Measurements from ENCODE around the gene TTLL10.

The TTLL10 gene

GRCh38 chr1:1208713-1209433 lies 35.2 kb downstream of the TTLL10 start:
- H3K9me3 Mint-ChIP-seq = no peaks in the 10 kb centered on the region
- peak; percentile 25 for ATAC-seq (replicated peaks)
- H3K27ac Mint-ChIP-seq = peak overlapping the region; percentile 90 to 96
- DNase-seq = peak in 2 of 3 experiments; percentile 44 to 48
- peaks cover 29% of the 10 kb centered on the region for H3K36me3 Mint-ChIP-seq (ENCODE audit: insufficient read depth)
- no peaks in the 10 kb centered on the region for H3K27me3 Mint-ChIP-seq
- H3K4me3 Mint-ChIP-seq = peak overlapping the region; percentile 82 to 86
- H3K4me1 Mint-ChIP-seq (ENCODE audit: low read depth in 2 of 2) = peaks cover 14 to 24% of the 10 kb centered on the region in 2 donors

- Mint-ChIP-seq H3K4me3 (peak overlapping the region; percentile 82 to 86), H3K36me3 (ENCODE audit: insufficient read depth) (peaks cover 35% of the 10 kb centered on the region), H3K27ac (peak overlapping the region in 1 of 2 donors; percentile 74), H3K4me1 (ENCODE audit: low read depth in 2 of 2) (peaks cover 21 to 28% of the 10 kb centered on the region in 2 donors), H3K27me3 (no peaks in the 10 kb centered on the region), H3K9me3 (no peaks in the 10 kb centered on the region)
- DNase-seq (no peak), ATAC-seq (replicated peaks) (no peak)
These were observed 37.3 kb downstream of the TTLL10 start for GRCh38 chr1:1210726-1211540.

GRCh38 chr1:1211541-1212441 lies 38.1 kb downstream of the TTLL10 start:
- peak overlapping the region; percentile 57 to 86 for H3K4me3 Mint-ChIP-seq
- DNase-seq = no peak
- H3K36me3 Mint-ChIP-seq (ENCODE audit: insufficient read depth) = peaks cover 39% of the 10 kb centered on the region
- ATAC-seq (replicated peaks) = no peak
- no peaks in the 10 kb centered on the region for H3K9me3 Mint-ChIP-seq
- H3K27ac Mint-ChIP-seq = peak overlapping the region; percentile 16 to 69
- peaks cover 27 to 32% of the 10 kb centered on the region in 2 donors for H3K4me1 Mint-ChIP-seq (ENCODE audit: low read depth in 2 of 2)
- H3K27me3 Mint-ChIP-seq = no peaks in the 10 kb centered on the region

- peak; percentile 60 for ATAC-seq (replicated peaks)
- no peaks in the 10 kb centered on the region for H3K27me3 Mint-ChIP-seq
- H3K9me3 Mint-ChIP-seq = no peaks in the 10 kb centered on the region
- peaks cover 47% of the 10 kb centered on the region for H3K36me3 Mint-ChIP-seq (ENCODE audit: insufficient read depth)
- H3K4me1 Mint-ChIP-seq (ENCODE audit: low read depth in 2 of 2) = peaks cover 29% of the 10 kb centered on the region in 2 donors
- DNase-seq = peak; percentile 60 to 71 (median 71)
- H3K4me3 Mint-ChIP-seq = peak overlapping the region; percentile 57 to 62
- H3K27ac Mint-ChIP-seq = peak overlapping the region; percentile 16 to 69
These were observed 39.2 kb downstream of the TTLL10 start for GRCh38 chr1:1212780-1213344.

GRCh38 chr1:1213345-1214265 lies 39.9 kb downstream of the TTLL10 start, which contains the start of gene TNFRSF4:
Gene TNFRSF4, minus strand, starts transcription at chr1:1214153. Its CDS starts 26 bp downstream, at chr1:1214127.
- Mint-ChIP-seq H3K4me3 (peak within 1 kb of the TSS; percentile 57 to 70), H3K4me1 (ENCODE audit: low read depth in 2 of 2) (peaks cover 22 to 24% of the 10 kb centered on the region in 2 donors), H3K27ac (peak within 1 kb of the TSS; percentile 46 to 98), H3K27me3 (no peaks in the 10 kb centered on the region), H3K36me3 (ENCODE audit: insufficient read depth) (peaks cover 42% of the 10 kb centered on the region), H3K9me3 (no peaks in the 10 kb centered on the region)
- DNase-seq (peak; percentile 44 to 58 (median 58)), ATAC-seq (replicated peaks) (peak; percentile 57)

GRCh38 chr1:1215080-1215676 lies 41.5 kb downstream of the TTLL10 start:
- Mint-ChIP-seq H3K27ac (peak overlapping the region; percentile 28 to 98), H3K4me1 (ENCODE audit: low read depth in 2 of 2) (peaks cover 23 to 25% of the 10 kb centered on the region in 2 donors), H3K4me3 (peak overlapping the region in 1 of 2 donors; percentile 70), H3K9me3 (no peaks in the 10 kb centered on the region), H3K36me3 (ENCODE audit: insufficient read depth) (peaks cover 45% of the 10 kb centered on the region), H3K27me3 (no peaks in the 10 kb centered on the region)
- DNase-seq (no peak), ATAC-seq (replicated peaks) (no peak)

GRCh38 chr1:1215881-1216605 lies 42.4 kb downstream of the TTLL10 start:
- no peak for ATAC-seq (replicated peaks)
- Mint-ChIP-seq H3K4me3 (peak overlapping the region in 1 of 2 donors; percentile 65), H3K27ac (peak overlapping the region; percentile 84 to 98), H3K36me3 (ENCODE audit: insufficient read depth) (peaks cover 49% of the 10 kb centered on the region), H3K4me1 (ENCODE audit: low read depth in 2 of 2) (peaks cover 22 to 25% of the 10 kb centered on the region in 2 donors), H3K9me3 (no peaks in the 10 kb centered on the region), H3K27me3 (no peaks in the 10 kb centered on the region)
- no peak for DNase-seq

GRCh38 chr1:1216770-1217620 lies 43.3 kb downstream of the TTLL10 start:
- Mint-ChIP-seq H3K27ac (peak overlapping the region; percentile 84 to 98), H3K36me3 (ENCODE audit: insufficient read depth) (peaks cover 57% of the 10 kb centered on the region), H3K4me3 (peak overlapping the region; percentile 2 to 65), H3K4me1 (ENCODE audit: low read depth in 2 of 2) (peaks cover 22 to 27% of the 10 kb centered on the region in 2 donors), H3K9me3 (no peaks in the 10 kb centered on the region), H3K27me3 (no peaks in the 10 kb centered on the region)
- DNase-seq (no peak), ATAC-seq (replicated peaks) (no peak)

GRCh38 chr1:1217621-1218523 lies 44.2 kb downstream of the TTLL10 start:
- no peak for DNase-seq
- H3K27ac Mint-ChIP-seq = peak overlapping the region in 1 of 2 donors; percentile 87
- H3K36me3 Mint-ChIP-seq (ENCODE audit: insufficient read depth) = peaks cover 60% of the 10 kb centered on the region
- H3K4me1 Mint-ChIP-seq (ENCODE audit: low read depth in 2 of 2) = peaks cover 19 to 30% of the 10 kb centered on the region in 2 donors
- no peaks in the 10 kb centered on the region for H3K27me3 Mint-ChIP-seq
- ATAC-seq (replicated peaks) = no peak
- no peaks in the 10 kb centered on the region for H3K9me3 Mint-ChIP-seq
- H3K4me3 Mint-ChIP-seq = peak overlapping the region in 1 of 2 donors; percentile 19

Measured in effector memory CD8-positive, alpha-beta T cell (primary cell).